Activated naive CD8-positive, alpha-beta T cell (primary cell): ENCODE results near the gene CILP2.

Experiments used
- H3K27ac Mint-ChIP-seq: one replicate; pipeline ENCODE4 v1.8.0; 2021; ENCODE audit warnings: mixed read lengths
- H3K27me3 Mint-ChIP-seq: one replicate; pipeline ENCODE4 v1.8.0; 2021; ENCODE audit warnings: mixed read lengths
- H3K36me3 Mint-ChIP-seq: one replicate; pipeline ENCODE4 v1.8.0; 2021; ENCODE audit warnings: mixed read lengths
- H3K4me1 Mint-ChIP-seq: one replicate; pipeline ENCODE4 v1.8.0; 2021; ENCODE audit warnings: low read depth, mixed read lengths
- H3K4me3 Mint-ChIP-seq: one replicate; pipeline ENCODE4 v1.8.0; 2021; ENCODE audit warnings: mild to moderate bottlenecking, mixed read lengths
- H3K9me3 Mint-ChIP-seq: one replicate; pipeline ENCODE4 v1.8.0; 2021; ENCODE audit warnings: low read depth, mixed read lengths

The CILP2 gene

GRCh38 chr19:19517235-19517619 is 20.8 kb upstream of the CILP2 start:
- Mint-ChIP-seq H3K4me3 (peak overlapping the region; percentile 93), H3K27ac (peak overlapping the region; percentile 95), H3K4me1 (peaks cover 33% of the 10 kb centered on the region), H3K9me3 (no peaks in the 10 kb centered on the region), H3K27me3 (no peaks in the 10 kb centered on the region), H3K36me3 (peaks cover 2% of the 10 kb centered on the region)

GRCh38 chr19:19520989-19521388 is 17.1 kb upstream of the CILP2 start:
- no peaks in the 10 kb centered on the region for H3K27me3 Mint-ChIP-seq
- no peak overlapping the region for H3K4me3 Mint-ChIP-seq
- no peak overlapping the region for H3K27ac Mint-ChIP-seq
- no peaks in the 10 kb centered on the region for H3K9me3 Mint-ChIP-seq
- H3K36me3 Mint-ChIP-seq, result peaks cover 2% of the 10 kb centered on the region
- peaks cover 41% of the 10 kb centered on the region for H3K4me1 Mint-ChIP-seq

- Mint-ChIP-seq H3K27ac (no peak overlapping the region), H3K27me3 (no peaks in the 10 kb centered on the region), H3K4me1 (peaks cover 27% of the 10 kb centered on the region), H3K9me3 (no peaks in the 10 kb centered on the region), H3K36me3 (peaks cover 2% of the 10 kb centered on the region), H3K4me3 (no peak overlapping the region)
Observed at GRCh38 chr19:19523177-19523576, 14.9 kb upstream of the CILP2 start.

- no peaks in the 10 kb centered on the region for H3K27me3 Mint-ChIP-seq
- H3K4me3 Mint-ChIP-seq, result no peak overlapping the region
- H3K36me3 Mint-ChIP-seq, result peaks cover 2% of the 10 kb centered on the region
- H3K9me3 Mint-ChIP-seq, result no peaks in the 10 kb centered on the region
- no peak overlapping the region for H3K27ac Mint-ChIP-seq
- peaks cover 27% of the 10 kb centered on the region for H3K4me1 Mint-ChIP-seq
Observed at GRCh38 chr19:19524053-19524452, 14.0 kb upstream of the CILP2 start.

- H3K4me1 Mint-ChIP-seq, result peaks cover 14% of the 10 kb centered on the region
- no peak overlapping the region for H3K27ac Mint-ChIP-seq
- H3K9me3 Mint-ChIP-seq, result no peaks in the 10 kb centered on the region
- no peak overlapping the region for H3K4me3 Mint-ChIP-seq
- H3K27me3 Mint-ChIP-seq, result no peaks in the 10 kb centered on the region
- peaks cover under 1% of the 10 kb centered on the region for H3K36me3 Mint-ChIP-seq
Observed at GRCh38 chr19:19525611-19526380, 12.3 kb upstream of the CILP2 start.

GRCh38 chr19:19526581-19527370 is 11.3 kb upstream of the CILP2 start:
- Mint-ChIP-seq H3K4me3 (no peak overlapping the region), H3K4me1 (peaks cover 12% of the 10 kb centered on the region), H3K9me3 (no peaks in the 10 kb centered on the region), H3K27me3 (no peaks in the 10 kb centered on the region), H3K36me3 (no peaks in the 10 kb centered on the region), H3K27ac (no peak overlapping the region)

GRCh38 chr19:19527371-19527656 is 10.8 kb upstream of the CILP2 start:
- H3K4me3 Mint-ChIP-seq, result no peak overlapping the region
- peaks cover 15% of the 10 kb centered on the region for H3K4me1 Mint-ChIP-seq
- no peaks in the 10 kb centered on the region for H3K27me3 Mint-ChIP-seq
- no peaks in the 10 kb centered on the region for H3K36me3 Mint-ChIP-seq
- no peak overlapping the region for H3K27ac Mint-ChIP-seq
- no peaks in the 10 kb centered on the region for H3K9me3 Mint-ChIP-seq

- no peak overlapping the region for H3K27ac Mint-ChIP-seq
- H3K4me1 Mint-ChIP-seq, result peaks cover 13% of the 10 kb centered on the region
- H3K27me3 Mint-ChIP-seq, result no peaks in the 10 kb centered on the region
- no peak overlapping the region for H3K4me3 Mint-ChIP-seq
- H3K36me3 Mint-ChIP-seq, result no peaks in the 10 kb centered on the region
- no peaks in the 10 kb centered on the region for H3K9me3 Mint-ChIP-seq
Observed at GRCh38 chr19:19527674-19528625, 10.1 kb upstream of the CILP2 start.

GRCh38 chr19:19528721-19529490 is 9.2 kb upstream of the CILP2 start, which contains the start of gene YJEFN3:
Gene YJEFN3, plus strand, starts transcription at chr19:19528911. Its CDS starts 22 bp downstream, at chr19:19528933.
- peaks cover 14% of the 10 kb centered on the region for H3K4me1 Mint-ChIP-seq
- no peak within 1 kb of the TSS for H3K4me3 Mint-ChIP-seq
- no peak within 1 kb of the TSS for H3K27ac Mint-ChIP-seq
- H3K27me3 Mint-ChIP-seq, result no peaks in the 10 kb centered on the region
- H3K9me3 Mint-ChIP-seq, result no peaks in the 10 kb centered on the region
- no peaks in the 10 kb centered on the region for H3K36me3 Mint-ChIP-seq

- H3K27ac Mint-ChIP-seq, result no peak overlapping the region
- no peaks in the 10 kb centered on the region for H3K27me3 Mint-ChIP-seq
- no peak overlapping the region for H3K4me3 Mint-ChIP-seq
- H3K4me1 Mint-ChIP-seq, result peaks cover 12% of the 10 kb centered on the region
- H3K36me3 Mint-ChIP-seq, result no peaks in the 10 kb centered on the region
- H3K9me3 Mint-ChIP-seq, result no peaks in the 10 kb centered on the region
Observed at GRCh38 chr19:19529783-19530422, 8.2 kb upstream of the CILP2 start.

- Mint-ChIP-seq H3K4me3 (no peak overlapping the region), H3K27me3 (no peaks in the 10 kb centered on the region), H3K36me3 (no peaks in the 10 kb centered on the region), H3K9me3 (no peaks in the 10 kb centered on the region), H3K27ac (no peak overlapping the region), H3K4me1 (peaks cover 12% of the 10 kb centered on the region)
Observed at GRCh38 chr19:19530423-19530804, 7.7 kb upstream of the CILP2 start.

GRCh38 chr19:19530889-19531288 is 7.2 kb upstream of the CILP2 start:
- no peaks in the 10 kb centered on the region for H3K27me3 Mint-ChIP-seq
- H3K4me1 Mint-ChIP-seq, result peaks cover 12% of the 10 kb centered on the region
- H3K36me3 Mint-ChIP-seq, result no peaks in the 10 kb centered on the region
- H3K27ac Mint-ChIP-seq, result no peak overlapping the region
- no peak overlapping the region for H3K4me3 Mint-ChIP-seq
- H3K9me3 Mint-ChIP-seq, result no peaks in the 10 kb centered on the region

GRCh38 chr19:19531951-19532805 is 5.9 kb upstream of the CILP2 start:
- H3K27me3 Mint-ChIP-seq, result no peaks in the 10 kb centered on the region
- no peak overlapping the region for H3K27ac Mint-ChIP-seq
- no peaks in the 10 kb centered on the region for H3K36me3 Mint-ChIP-seq
- H3K9me3 Mint-ChIP-seq, result no peaks in the 10 kb centered on the region
- H3K4me3 Mint-ChIP-seq, result no peak overlapping the region
- peaks cover 15% of the 10 kb centered on the region for H3K4me1 Mint-ChIP-seq
